Vagina (tissue), 2 donors: ENCODE results near the gene RASGRF2.

ENCODE experiments used
- POLR2A ChIP-seq, 2 donors: fragments of 450-650 bp; IDR thresholded peaks; one replicate each; pipeline ENCODE4 v1.6.1; 2017; ENCODE audit warnings: antibody characterized with exemption in 2 of 2, mild to moderate bottlenecking in 2 of 2, moderate library complexity in 2 of 2
- POLR2AphosphoS5 ChIP-seq, 2 donors: sonication (generic); formaldehyde crosslinking; IDR thresholded peaks; one replicate each; pipeline ENCODE4 v1.9.0; 2017; ENCODE audit warnings: antibody characterized with exemption in 2 of 2, mild to moderate bottlenecking in 2 of 2, low read depth in 1 of 2; ENCODE audit not compliant: insufficient read depth in 1 of 2
- TF ChIP-seq, protein P1 (sequence below), 3 experiments: fragments of 450-650 bp in 2 of 3; fragments of 200-600 bp in 1 of 3; sonication (generic) in 1 of 3; IDR thresholded peaks; one replicate each; pipeline ENCODE4 v1.5.1; 2017 to 2019; ENCODE audit warnings: antibody characterized with exemption in 3 of 3, mild to moderate bottlenecking in 2 of 3, moderate library complexity in 2 of 3

DNA sequence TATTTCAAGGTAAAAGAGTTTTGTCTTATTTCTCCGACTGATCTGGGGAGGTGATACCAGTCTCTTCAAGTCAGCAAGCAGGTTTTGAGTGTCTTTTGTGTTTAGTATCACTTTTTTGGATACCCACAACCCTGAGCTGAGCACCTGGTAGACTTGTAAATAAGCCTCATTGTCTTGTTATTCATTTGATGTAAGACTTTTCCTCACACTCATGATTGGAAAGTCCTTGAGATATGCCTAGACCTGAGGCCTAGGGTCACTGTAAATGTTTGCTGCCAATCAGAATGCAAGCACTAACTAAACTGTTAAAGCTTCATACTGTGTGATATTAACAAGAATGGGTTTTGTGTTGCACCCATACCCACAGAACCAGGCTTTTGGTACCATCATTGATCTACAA is 172.2 kb downstream of the RASGRF2 start:
- TF ChIP-seq POLR2A (IDR thresholded peaks at IDR 0.05) (no peak), POLR2AphosphoS5 (IDR thresholded peaks at IDR 0.05; ENCODE audit: insufficient read depth in 1 of 2, low read depth in 1 of 2) (no peak)
- TF ChIP-seq, protein P1, sequence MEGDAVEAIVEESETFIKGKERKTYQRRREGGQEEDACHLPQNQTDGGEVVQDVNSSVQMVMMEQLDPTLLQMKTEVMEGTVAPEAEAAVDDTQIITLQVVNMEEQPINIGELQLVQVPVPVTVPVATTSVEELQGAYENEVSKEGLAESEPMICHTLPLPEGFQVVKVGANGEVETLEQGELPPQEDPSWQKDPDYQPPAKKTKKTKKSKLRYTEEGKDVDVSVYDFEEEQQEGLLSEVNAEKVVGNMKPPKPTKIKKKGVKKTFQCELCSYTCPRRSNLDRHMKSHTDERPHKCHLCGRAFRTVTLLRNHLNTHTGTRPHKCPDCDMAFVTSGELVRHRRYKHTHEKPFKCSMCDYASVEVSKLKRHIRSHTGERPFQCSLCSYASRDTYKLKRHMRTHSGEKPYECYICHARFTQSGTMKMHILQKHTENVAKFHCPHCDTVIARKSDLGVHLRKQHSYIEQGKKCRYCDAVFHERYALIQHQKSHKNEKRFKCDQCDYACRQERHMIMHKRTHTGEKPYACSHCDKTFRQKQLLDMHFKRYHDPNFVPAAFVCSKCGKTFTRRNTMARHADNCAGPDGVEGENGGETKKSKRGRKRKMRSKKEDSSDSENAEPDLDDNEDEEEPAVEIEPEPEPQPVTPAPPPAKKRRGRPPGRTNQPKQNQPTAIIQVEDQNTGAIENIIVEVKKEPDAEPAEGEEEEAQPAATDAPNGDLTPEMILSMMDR (IDR thresholded peaks at IDR 0.05) = no peak
